Neural progenitor cell (in vitro differentiated cells): Measurements from ENCODE around the gene BZW1. TPM values are rescaled to one million over a fixed set of nuclear protein-coding genes. Genes with fewer than 3 reads are reported as not detected.
"Not testable (repeated sequence)": the region's sequence is repeated elsewhere in the genome, so short reads cannot be mapped to it uniquely, and the experiment has no call there.

ENCODE experiments used
- DNase-seq: peaks from one replicate; pipeline ENCODE4 v3.0.0-alpha.2; 2016; ENCODE audit warnings: low spot score
- H2AFZ ChIP-seq: fragments of 200-600 bp; sonication (generic); replicated peaks from 2 replicates; pipeline ENCODE4 v1.6.1; 2016; ENCODE audit warnings: antibody characterized with exemption
- H3F3A ChIP-seq: fragments of 200-600 bp; sonication (generic); 2 replicates; pipeline ENCODE4 v1.6.1; 2016; ENCODE audit warnings: antibody characterized with exemption, low read depth
- H3K27ac ChIP-seq: fragments of 200-600 bp; sonication (generic); 2 replicates; pipeline ENCODE4 v1.5.1; 2016; ENCODE audit warnings: mild to moderate bottlenecking
- H3K27me3 ChIP-seq: fragments of 200-600 bp; sonication (generic); 2 replicates; pipeline ENCODE4 v1.6.1; 2016; ENCODE audit warnings: mild to moderate bottlenecking, moderate library complexity
- H3K36me3 ChIP-seq: fragments of 200-600 bp; sonication (generic); 2 replicates; pipeline ENCODE4 v1.5.1; 2016
- H3K4me1 ChIP-seq: fragments of 200-600 bp; sonication (generic); 2 replicates; pipeline ENCODE4 v1.6.1; 2016; ENCODE audit warnings: mixed run types
- H3K4me2 ChIP-seq: fragments of 200-600 bp; sonication (generic); 2 replicates; pipeline ENCODE4 v1.6.1; 2016
- H3K4me3 ChIP-seq: fragments of 200-600 bp; sonication (generic); 2 replicates; pipeline ENCODE4 v1.5.1; 2016
- H3K79me2 ChIP-seq: fragments of 200-600 bp; sonication (generic); 2 replicates; pipeline ENCODE4 v1.6.1; 2016; ENCODE audit warnings: low read depth
- H3K9ac ChIP-seq: fragments of 200-600 bp; sonication (generic); 2 replicates; pipeline ENCODE4 v1.6.1; 2016
- H3K9me3 ChIP-seq: fragments of 200-600 bp; sonication (generic); 2 replicates; pipeline ENCODE4 v1.5.1; 2016; ENCODE audit warnings: low read depth
- H4K20me1 ChIP-seq: fragments of 200-600 bp; sonication (generic); 2 replicates; pipeline ENCODE4 v1.6.1; 2016; ENCODE audit warnings: low read depth
- H3K27ac Mint-ChIP-seq: 3 replicates; pipeline ENCODE4 v1.8.0; 2021; ENCODE audit warnings: mixed read lengths
- H3K27me3 Mint-ChIP-seq: 2 replicates; pipeline ENCODE4 v1.8.0; 2022; ENCODE audit warnings: low read depth, mild to moderate bottlenecking, inconsistent platforms, moderate library complexity, mixed read lengths; ENCODE audit not compliant: insufficient read depth
- H3K36me3 Mint-ChIP-seq: 3 replicates; pipeline ENCODE4 v1.8.0; 2021; ENCODE audit warnings: mixed read lengths
- H3K4me1 Mint-ChIP-seq: 3 replicates; pipeline ENCODE4 v1.8.0; 2021; ENCODE audit warnings: mixed read lengths
- H3K4me3 Mint-ChIP-seq: 3 replicates; pipeline ENCODE4 v1.8.0; 2021; ENCODE audit warnings: mild to moderate bottlenecking, moderate library complexity, mixed read lengths
- H3K9me3 Mint-ChIP-seq: 3 replicates; pipeline ENCODE4 v1.8.0; 2020; ENCODE audit warnings: mixed read lengths
- CTCF ChIP-seq: fragments of 200-600 bp; sonication (generic); IDR thresholded peaks from 2 replicates; pipeline ENCODE4 v1.5.1; 2017; ENCODE audit warnings: antibody characterized with exemption, mild to moderate bottlenecking
- EZH2 ChIP-seq: fragments of 200-600 bp; sonication (generic); IDR thresholded peaks from 2 replicates; pipeline ENCODE4 v1.6.1; 2017; ENCODE audit warnings: antibody characterized with exemption, mild to moderate bottlenecking, moderate library complexity
- EZH2phosphoT487 ChIP-seq: fragments of 200-600 bp; sonication (generic); IDR thresholded peaks from 2 replicates; pipeline ENCODE4 v1.6.1; 2017; ENCODE audit warnings: antibody characterized with exemption
- total RNA-seq: library from RNA; depleted of rRNA; stranded (reverse); fragments of >200 nt; gene quantifications from 2 replicates; pipeline ENCODE4 v1.2.3, GENCODE V29; 2015; ENCODE audit warnings: low replicate concordance

The BZW1 gene
- total RNA-seq, 1 donor from 2014 or later, result 421 TPM

- H3F3A ChIP-seq, result peaks cover 10% of the 10 kb centered on the region
- peaks cover 57% of the 10 kb centered on the region for H3K79me2 ChIP-seq
- no peak overlapping the region for H3K27ac ChIP-seq
- H3K4me2 ChIP-seq, result no peak overlapping the region
- no peak for DNase-seq
- H2AFZ ChIP-seq, result no peak overlapping the region
- peaks cover 5% of the 10 kb centered on the region for H3K27me3 Mint-ChIP-seq
- peaks cover 28% of the 10 kb centered on the region for H3K4me1 Mint-ChIP-seq
- peaks cover 23% of the 10 kb centered on the region for H3K36me3 Mint-ChIP-seq
- no peaks in the 10 kb centered on the region for H3K9me3 ChIP-seq
- no peak overlapping the region for H3K4me3 Mint-ChIP-seq
- no peak overlapping the region for H3K9ac ChIP-seq
- H4K20me1 ChIP-seq, result peaks cover 58% of the 10 kb centered on the region
- no peaks in the 10 kb centered on the region for H3K9me3 Mint-ChIP-seq
- peaks cover 17% of the 10 kb centered on the region for H3K4me1 ChIP-seq
- H3K27ac Mint-ChIP-seq, result no peak overlapping the region
- peaks cover 58% of the 10 kb centered on the region for H3K36me3 ChIP-seq
- TF ChIP-seq EZH2phosphoT487 (no peak), EZH2 (no peak), CTCF (no peak)
- no peak overlapping the region for H3K4me3 ChIP-seq
- no peaks in the 10 kb centered on the region for H3K27me3 ChIP-seq
Measured at GRCh38 chr2:200814917-200815316, 3.2 kb downstream of the BZW1 start.

GRCh38 chr2:200818732-200819131, 7.0 kb downstream of the BZW1 start:
- not testable (repeated sequence) for H3K4me2 ChIP-seq, H3K4me1 ChIP-seq, H3K27ac Mint-ChIP-seq, H3K27me3 ChIP-seq, H3K27ac ChIP-seq, H3K4me3 Mint-ChIP-seq, DNase-seq, H3K4me3 ChIP-seq, H3K9ac ChIP-seq, H3K4me1 Mint-ChIP-seq, H3K9me3 ChIP-seq, H2AFZ ChIP-seq, H3K27me3 Mint-ChIP-seq, H3K9me3 Mint-ChIP-seq
- peaks cover 36% of the 10 kb centered on the region for H3K36me3 Mint-ChIP-seq
- H4K20me1 ChIP-seq, result peaks cover 38% of the 10 kb centered on the region
- peaks cover 65% of the 10 kb centered on the region for H3K36me3 ChIP-seq
- H3K79me2 ChIP-seq, result peaks cover 37% of the 10 kb centered on the region
- peaks cover 17% of the 10 kb centered on the region for H3F3A ChIP-seq

- Histone ChIP-seq H3K27ac (no peak overlapping the region), H3K4me2 (no peak overlapping the region), H3K36me3 (peaks cover 54% of the 10 kb centered on the region), H3K79me2 (peaks cover 17% of the 10 kb centered on the region), H3K27me3 (no peaks in the 10 kb centered on the region), H3K4me3 (no peak overlapping the region), H2AFZ (no peak overlapping the region), H4K20me1 (peaks cover 18% of the 10 kb centered on the region), H3K9me3 (no peaks in the 10 kb centered on the region), H3K9ac (no peak overlapping the region), H3F3A (peaks cover 33% of the 10 kb centered on the region), H3K4me1 (no peaks in the 10 kb centered on the region)
- no peak for DNase-seq
- Mint-ChIP-seq H3K27ac (no peak overlapping the region), H3K9me3 (no peaks in the 10 kb centered on the region), H3K4me1 (no peaks in the 10 kb centered on the region), H3K27me3 (no peaks in the 10 kb centered on the region), H3K4me3 (no peak overlapping the region), H3K36me3 (peaks cover 31% of the 10 kb centered on the region)
- TF ChIP-seq CTCF, result no peak
- no peak for TF ChIP-seq EZH2
- no peak for TF ChIP-seq EZH2phosphoT487
Measured at GRCh38 chr2:200820573-200821234, 9.0 kb downstream of the BZW1 start.

- H2AFZ ChIP-seq, result no peak overlapping the region
- no peak overlapping the region for H3K4me2 ChIP-seq
- peaks cover 7% of the 10 kb centered on the region for H3K79me2 ChIP-seq
- DNase-seq, result no peak
- peaks cover 45% of the 10 kb centered on the region for H3K36me3 ChIP-seq
- H3K36me3 Mint-ChIP-seq, result peaks cover 28% of the 10 kb centered on the region
- peaks cover 9% of the 10 kb centered on the region for H4K20me1 ChIP-seq
- H3K4me3 Mint-ChIP-seq, result no peak overlapping the region
- no peaks in the 10 kb centered on the region for H3K9me3 ChIP-seq
- no peak for TF ChIP-seq CTCF
- no peak for TF ChIP-seq EZH2phosphoT487
- no peak for TF ChIP-seq EZH2
- H3K9me3 Mint-ChIP-seq, result no peaks in the 10 kb centered on the region
- H3K27me3 ChIP-seq, result no peaks in the 10 kb centered on the region
- H3K27ac Mint-ChIP-seq, result no peak overlapping the region
- H3K4me3 ChIP-seq, result no peak overlapping the region
- H3K27me3 Mint-ChIP-seq, result no peaks in the 10 kb centered on the region
- H3K4me1 Mint-ChIP-seq, result no peaks in the 10 kb centered on the region
- H3F3A ChIP-seq, result peaks cover 41% of the 10 kb centered on the region
- H3K9ac ChIP-seq, result no peak overlapping the region
- H3K27ac ChIP-seq, result no peak overlapping the region
- no peaks in the 10 kb centered on the region for H3K4me1 ChIP-seq
Measured at GRCh38 chr2:200821686-200822245, 10.1 kb downstream of the BZW1 start.
